Upper lobe of left lung (tissue), 4 donors: ENCODE data around the gene PLXNA4.

ENCODE experiments used
- EP300 ChIP-seq, 4 donors: sonication (generic); formaldehyde crosslinking; IDR thresholded peaks; one replicate each; pipeline ENCODE4 v1.5.1; 2017; ENCODE audit warnings: antibody characterized with exemption in 4 of 4, control low read depth in 2 of 4
- TF ChIP-seq, protein P1 (sequence below), 6 experiments: fragments of 450-650 bp in 4 of 6; fragments of 200-600 bp in 2 of 6; sonication (generic) in 2 of 6; IDR thresholded peaks; one replicate each; pipeline ENCODE4 v1.5.1; 2016 to 2019; ENCODE audit warnings: antibody characterized with exemption in 6 of 6

DNA sequence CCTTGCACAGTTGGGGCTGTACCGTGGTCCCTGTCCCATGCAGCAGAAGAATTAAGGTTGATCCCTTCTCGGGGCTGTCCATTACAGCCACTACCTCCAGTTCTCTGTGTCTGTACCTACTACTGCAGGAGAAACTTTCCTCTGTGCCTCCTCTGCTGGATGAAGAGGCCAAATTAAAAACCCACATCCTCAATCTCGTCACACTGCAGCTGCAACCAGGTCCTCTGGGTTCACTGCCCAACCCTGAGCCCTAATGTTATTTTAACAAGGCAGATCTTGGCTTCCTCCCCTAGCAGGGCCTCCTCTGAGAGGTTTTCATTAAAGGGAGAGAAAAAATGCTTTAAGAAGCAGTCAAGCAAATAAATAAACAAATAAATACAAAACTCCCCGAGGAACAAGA, 66.6 kb downstream of the PLXNA4 start:
- TF ChIP-seq, protein P1, sequence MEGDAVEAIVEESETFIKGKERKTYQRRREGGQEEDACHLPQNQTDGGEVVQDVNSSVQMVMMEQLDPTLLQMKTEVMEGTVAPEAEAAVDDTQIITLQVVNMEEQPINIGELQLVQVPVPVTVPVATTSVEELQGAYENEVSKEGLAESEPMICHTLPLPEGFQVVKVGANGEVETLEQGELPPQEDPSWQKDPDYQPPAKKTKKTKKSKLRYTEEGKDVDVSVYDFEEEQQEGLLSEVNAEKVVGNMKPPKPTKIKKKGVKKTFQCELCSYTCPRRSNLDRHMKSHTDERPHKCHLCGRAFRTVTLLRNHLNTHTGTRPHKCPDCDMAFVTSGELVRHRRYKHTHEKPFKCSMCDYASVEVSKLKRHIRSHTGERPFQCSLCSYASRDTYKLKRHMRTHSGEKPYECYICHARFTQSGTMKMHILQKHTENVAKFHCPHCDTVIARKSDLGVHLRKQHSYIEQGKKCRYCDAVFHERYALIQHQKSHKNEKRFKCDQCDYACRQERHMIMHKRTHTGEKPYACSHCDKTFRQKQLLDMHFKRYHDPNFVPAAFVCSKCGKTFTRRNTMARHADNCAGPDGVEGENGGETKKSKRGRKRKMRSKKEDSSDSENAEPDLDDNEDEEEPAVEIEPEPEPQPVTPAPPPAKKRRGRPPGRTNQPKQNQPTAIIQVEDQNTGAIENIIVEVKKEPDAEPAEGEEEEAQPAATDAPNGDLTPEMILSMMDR (IDR thresholded peaks at IDR 0.05), result no peak
- no peak for TF ChIP-seq EP300 (IDR thresholded peaks at IDR 0.05)
